Peyer's patch (tissue), 4 donors: ENCODE data around the gene DDX18.

ENCODE experiments used
- POLR2A ChIP-seq, 2 donors: fragments of 450-650 bp; IDR thresholded peaks; one replicate each; pipeline ENCODE4 v1.5.1; 2017; ENCODE audit warnings: antibody characterized with exemption in 2 of 2, mild to moderate bottlenecking in 2 of 2, moderate library complexity in 2 of 2
- TF ChIP-seq, protein P1 (sequence below), 6 experiments: fragments of 450-650 bp in 4 of 6; fragments of 200-600 bp in 2 of 6; sonication (generic) in 1 of 6; IDR thresholded peaks; one replicate each; pipeline ENCODE4 v1.5.1; 2017 to 2019; ENCODE audit warnings: antibody characterized with exemption in 6 of 6, mild to moderate bottlenecking in 3 of 6, moderate library complexity in 1 of 6

DNA sequence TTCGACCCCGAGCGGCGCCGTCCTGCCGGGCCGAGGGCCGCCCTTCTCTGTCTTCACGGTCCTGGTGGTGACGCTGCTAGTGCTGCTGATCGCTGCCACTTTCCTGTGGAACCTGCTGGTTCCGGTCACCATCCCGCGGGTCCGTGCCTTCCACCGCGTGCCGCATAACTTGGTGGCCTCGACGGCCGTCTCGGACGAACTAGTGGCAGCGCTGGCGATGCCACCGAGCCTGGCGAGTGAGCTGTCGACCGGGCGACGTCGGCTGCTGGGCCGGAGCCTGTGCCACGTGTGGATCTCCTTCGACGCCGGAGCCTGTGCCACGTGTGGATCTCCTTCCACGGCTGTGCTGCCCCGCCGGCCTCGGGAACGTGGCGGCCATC lies 45.0 kb downstream of the DDX18 start:
- TF ChIP-seq POLR2A (IDR thresholded peaks at IDR 0.05): no peak
- TF ChIP-seq, protein P1, sequence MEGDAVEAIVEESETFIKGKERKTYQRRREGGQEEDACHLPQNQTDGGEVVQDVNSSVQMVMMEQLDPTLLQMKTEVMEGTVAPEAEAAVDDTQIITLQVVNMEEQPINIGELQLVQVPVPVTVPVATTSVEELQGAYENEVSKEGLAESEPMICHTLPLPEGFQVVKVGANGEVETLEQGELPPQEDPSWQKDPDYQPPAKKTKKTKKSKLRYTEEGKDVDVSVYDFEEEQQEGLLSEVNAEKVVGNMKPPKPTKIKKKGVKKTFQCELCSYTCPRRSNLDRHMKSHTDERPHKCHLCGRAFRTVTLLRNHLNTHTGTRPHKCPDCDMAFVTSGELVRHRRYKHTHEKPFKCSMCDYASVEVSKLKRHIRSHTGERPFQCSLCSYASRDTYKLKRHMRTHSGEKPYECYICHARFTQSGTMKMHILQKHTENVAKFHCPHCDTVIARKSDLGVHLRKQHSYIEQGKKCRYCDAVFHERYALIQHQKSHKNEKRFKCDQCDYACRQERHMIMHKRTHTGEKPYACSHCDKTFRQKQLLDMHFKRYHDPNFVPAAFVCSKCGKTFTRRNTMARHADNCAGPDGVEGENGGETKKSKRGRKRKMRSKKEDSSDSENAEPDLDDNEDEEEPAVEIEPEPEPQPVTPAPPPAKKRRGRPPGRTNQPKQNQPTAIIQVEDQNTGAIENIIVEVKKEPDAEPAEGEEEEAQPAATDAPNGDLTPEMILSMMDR (IDR thresholded peaks at IDR 0.05): no peak
